Stimulated activated CD4-positive, alpha-beta T cell treated with anti-CD3 and anti-CD28 coated beads, Interleukin-15, amount 100 ng/mL, for 1 hour (primary cell): ENCODE measurements around the gene EVX2.

Experiments
- DNase-seq, 2 donors: peaks; one replicate each; pipeline ENCODE4 v3.0.0-alpha.2; 2020; ENCODE audit warnings: low read depth in 1 of 2, low spot score in 1 of 2

Gene EVX2

DNA sequence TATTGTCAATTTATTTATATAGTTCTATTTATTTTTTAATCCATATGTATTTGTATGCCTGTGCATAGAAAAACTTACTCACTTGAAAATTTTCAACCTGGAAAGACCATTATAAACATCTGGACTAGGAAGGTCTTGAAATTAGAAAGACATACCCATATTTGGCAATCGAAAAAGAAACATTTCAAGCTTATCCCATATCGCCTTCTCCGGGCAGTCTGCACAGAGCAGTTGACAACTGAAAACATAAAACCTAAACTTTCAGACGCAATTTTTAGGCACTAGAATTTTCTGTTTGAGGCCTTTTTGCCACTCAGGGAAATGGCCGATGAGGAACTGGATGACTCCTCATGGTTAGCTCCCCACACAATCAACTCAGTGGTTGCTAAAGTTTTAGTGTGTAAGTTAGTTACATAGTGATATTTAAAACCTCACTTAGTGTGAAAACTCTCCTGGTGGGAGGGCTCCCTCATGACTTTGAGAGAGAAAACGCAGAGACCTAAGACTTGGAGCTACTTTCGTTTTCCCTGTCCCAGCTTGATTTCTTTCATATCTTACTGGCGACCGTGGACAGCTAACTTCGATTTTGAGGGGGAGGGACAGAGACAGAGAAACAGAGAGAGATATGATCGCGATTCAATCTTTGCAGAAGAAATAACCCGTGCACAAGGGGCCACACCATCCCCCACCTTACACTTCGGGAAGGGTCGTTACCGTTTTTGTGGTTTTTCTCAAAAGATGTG is 12.7 kb upstream of the EVX2 start:
- no peak for DNase-seq

DNA sequence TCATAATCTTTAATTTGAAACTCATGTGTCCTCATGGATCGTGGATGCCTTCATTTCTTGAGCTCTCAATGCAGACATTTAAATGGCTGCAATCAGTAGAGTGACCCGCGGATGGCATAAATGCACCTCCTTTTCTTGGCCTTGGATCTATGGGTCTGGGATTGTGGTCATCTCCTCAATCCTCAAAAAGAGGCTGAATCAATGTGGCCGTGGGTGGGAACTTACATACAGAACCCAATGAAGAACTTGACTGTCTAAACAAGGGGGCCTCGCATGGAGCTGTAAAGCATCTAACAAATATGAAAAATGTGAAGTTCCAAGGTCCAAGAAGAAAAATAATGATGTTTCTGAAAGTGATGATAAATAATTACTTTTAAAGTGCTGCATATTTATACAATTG is 11.7 kb upstream of the EVX2 start:
- DNase-seq, result no peak

DNA sequence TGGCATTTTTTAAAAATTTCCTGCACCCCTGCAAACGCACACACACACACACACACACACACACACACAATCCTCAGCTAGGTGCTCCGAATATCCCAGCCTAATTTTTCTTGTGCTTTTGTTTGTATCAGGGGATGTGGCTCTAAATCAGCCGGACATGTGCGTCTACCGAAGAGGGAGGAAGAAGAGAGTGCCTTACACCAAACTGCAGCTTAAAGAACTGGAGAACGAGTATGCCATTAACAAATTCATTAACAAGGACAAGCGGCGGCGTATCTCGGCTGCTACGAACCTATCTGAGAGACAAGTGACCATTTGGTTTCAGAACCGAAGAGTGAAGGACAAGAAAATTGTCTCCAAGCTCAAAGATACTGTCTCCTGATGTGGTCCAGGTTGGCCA is 10.6 kb upstream of the EVX2 start:
- DNase-seq, result no peak

DNA sequence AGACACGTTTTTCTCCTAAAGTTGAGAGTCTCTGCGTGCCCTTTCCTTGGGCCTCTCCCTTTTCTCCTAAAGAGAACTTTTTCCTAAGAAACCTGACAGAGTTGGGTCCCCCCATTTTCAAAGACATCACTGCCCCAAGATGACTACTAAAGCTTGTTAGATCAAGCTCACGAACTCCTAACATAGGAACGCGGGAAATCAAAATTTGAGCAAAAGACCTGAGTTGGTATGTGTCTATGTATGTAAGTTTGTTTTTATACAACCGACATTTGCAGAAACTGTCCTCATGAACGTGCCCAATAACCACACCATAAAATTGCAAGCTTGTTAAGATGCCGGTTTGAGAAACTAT is 10.1 kb upstream of the EVX2 start:
- no peak for DNase-seq

DNA sequence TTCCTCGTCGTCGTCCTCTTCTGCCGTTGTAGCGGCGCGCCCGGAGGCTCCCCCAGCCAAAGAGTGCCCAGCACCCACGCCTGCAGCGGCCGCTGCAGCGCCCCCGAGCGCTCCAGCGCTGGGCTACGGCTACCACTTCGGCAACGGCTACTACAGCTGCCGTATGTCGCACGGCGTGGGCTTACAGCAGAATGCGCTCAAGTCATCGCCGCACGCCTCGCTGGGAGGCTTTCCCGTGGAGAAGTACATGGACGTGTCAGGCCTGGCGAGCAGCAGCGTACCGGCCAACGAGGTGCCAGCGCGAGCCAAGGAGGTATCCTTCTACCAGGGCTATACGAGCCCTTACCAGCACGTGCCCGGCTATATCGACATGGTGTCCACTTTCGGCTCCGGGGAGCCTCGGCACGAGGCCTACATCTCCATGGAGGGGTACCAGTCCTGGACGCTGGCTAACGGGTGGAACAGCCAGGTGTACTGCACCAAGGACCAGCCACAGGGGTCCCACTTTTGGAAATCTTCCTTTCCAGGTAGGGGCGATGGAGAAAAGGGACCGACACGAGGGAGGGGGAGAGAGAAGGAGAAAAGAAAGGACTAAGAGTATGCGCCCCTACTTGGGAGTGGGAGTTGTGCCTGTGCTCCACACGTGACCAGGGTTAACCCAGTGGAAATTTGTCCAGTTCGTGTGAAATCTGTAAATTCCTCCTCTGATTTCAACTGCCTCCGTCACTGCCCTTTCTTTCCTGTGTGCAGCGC is 9.6 kb upstream of the EVX2 start:
- DNase-seq, result no peak

DNA sequence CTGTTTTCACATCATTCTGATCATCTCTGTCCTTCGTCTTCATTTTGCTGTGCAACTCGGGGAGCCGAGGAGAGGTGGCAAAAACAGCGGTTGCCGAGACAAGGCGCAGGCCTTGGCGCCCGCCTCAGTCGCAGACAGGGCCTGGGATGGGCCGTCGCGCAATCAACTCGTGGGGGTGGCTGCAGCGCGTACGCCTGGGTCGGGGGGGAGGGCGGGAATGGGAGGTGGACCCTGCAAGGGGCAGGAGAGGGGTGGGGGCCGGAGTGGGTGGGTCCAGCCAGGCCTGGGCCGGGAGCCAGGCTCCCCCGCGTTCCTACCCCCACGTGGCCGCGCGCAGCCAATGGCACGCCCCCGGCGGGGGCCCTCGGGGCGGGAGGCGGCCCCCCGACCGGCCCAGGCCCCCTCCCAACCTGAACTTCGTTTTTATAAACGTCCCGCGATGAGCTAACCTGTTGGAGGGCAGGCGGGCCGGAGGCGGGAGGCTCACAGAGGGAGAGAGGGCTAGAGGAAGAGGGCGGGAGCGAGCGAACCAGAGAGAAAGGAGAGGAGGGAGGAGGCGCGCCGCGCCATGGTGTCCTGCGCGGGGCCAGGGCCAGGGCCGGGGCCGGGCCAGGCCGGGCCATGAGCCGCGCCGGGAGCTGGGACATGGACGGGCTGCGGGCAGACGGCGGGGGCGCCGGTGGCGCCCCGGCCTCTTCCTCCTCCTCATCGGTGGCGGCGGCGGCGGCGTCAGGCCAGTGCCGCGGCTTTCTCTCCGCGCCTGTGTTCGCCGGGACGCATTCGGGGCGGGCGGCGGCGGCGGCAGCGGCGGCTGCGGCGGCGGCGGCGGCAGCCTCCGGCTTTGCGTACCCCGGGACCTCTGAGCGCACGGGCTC is 8.7 kb upstream of the EVX2 start, which contains the start of gene HOXD13:
Gene HOXD13 (plus strand): TSS at position 452 of the 875 bp plus-strand sequence. CDS start 170 bp downstream, at position 622.
- DNase-seq, result no peak

DNA sequence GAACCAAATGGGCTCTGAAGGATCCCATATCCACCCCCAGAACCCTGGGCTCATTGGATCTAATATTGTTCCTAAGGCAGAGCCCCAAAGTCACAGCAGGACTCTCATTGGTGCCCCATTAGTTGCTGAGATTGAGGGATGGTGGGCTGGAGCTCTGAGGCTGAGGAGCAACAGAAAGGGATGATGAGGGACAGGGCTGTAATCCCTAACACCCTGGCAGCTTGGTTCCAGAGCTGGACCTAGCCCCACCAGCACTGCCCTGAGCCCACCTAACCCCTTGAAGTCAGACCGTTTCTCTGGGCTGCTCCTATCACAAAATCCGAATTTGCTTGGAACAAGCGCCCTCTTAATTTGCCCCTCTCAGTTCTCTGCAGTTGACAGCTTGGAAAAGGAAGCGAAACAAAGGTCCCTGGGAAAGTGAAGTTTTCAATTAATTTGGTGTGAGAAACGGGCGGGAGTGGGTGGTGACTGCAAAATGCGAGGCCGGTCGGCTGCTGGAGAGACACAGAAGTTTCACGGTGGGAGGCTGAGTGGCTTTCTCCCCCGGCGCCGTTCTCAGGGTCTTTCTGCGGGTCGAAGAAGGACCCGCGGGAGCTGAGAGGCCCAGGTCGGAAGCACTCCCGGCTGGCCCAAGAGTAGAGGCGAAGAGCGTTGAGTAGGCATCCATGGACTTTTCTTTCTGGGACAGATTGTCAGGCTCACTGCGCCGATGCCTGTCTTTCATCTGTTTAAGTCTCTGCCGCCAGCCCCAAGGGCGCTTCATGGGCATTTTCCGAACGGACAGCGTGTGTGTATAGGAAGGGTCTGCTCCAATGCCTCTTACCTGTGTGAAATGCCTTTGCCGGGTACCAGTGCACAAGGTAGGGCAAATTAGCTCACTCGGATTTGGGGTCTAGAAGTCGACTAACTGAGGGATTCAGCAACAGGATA is 7.8 kb upstream of the EVX2 start:
- no peak for DNase-seq

DNA sequence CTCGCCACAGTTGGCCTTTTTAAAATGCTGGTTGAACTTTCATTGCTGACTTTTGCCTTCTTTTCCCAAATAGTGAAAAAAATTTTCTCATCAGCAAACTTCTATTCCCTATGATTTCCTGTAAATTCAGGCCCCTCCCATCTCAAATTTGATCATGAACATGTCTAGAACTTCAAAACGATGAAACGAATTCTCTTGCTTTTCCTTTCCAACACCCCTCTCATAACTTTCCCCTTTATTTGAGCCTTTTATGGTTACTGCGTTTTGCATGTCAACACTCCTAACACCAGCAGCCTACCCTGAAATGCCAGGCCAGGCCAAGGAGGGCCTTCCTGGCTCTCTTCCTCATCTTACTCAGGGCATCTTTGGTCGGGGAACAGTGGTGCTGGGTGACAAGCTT is 7.1 kb upstream of the EVX2 start:
- DNase-seq, result no peak

DNA sequence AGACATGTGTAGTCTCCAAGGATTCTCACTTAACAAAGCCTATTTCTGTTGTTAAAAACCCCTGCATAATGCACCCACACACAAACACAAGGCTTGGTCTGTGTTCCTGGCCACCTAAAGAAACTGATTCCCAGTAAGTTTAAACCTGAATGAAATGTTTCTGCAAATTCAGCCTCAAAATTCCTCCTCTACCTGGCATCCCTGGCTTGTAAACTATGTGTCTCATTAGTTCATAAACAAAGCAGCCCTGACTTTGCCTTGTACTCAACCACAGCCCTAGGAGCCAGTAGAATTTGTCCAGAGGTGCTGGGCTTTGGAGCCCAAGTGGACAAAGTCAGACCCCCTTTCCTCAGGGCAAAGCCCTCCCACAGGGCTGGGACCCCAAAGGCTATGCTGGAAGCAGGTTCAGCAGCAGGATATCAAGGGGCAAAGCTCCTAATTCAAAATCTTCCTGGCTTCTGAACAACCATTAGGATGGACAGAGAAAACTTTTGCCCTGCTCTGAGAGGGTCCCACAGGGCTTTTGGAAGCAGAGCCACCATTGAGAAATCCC is 6.2 kb upstream of the EVX2 start:
- no peak for DNase-seq

DNA sequence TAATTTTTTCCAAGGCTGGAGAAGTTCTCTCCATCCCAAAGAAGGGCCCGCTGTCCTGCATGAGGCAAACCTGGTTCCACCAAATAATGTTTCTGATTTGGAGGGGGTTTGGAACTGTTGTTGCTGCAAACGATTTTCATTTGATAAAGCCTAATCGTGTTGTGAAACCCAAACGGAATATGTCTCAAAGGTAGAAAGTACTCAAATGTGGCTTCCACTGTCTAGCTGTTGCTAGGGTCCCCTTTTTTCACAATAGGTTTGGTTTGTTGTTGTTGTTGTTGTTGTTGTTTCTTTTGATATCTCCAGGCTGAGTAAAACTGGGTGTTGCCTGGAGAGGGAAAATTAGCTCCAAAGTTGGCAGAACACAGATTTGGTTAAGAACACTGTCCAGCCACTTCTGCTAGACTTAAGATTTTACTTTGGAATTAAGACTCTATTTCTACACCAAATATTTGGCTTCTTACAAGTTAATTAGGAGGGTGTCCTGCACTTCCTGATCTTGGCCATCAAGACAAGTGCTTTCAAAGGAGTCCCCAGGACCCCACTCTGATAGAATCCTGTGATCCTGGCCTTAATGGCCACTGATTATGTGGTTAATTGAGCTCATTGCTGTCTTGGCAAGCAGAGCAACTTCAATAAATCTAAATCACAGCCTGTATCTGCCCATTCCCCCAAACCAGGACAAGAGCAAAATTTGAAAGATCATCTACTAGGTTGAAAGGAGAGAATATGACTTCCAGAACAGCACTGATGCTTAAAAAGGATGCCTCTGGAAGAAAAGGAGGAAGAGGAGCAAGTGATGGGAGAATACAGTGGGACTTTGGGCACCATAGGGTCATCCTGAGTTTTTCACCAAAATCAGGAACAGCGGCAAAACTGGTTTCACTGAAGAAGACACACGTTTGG is 5.4 kb upstream of the EVX2 start:
- no peak for DNase-seq

DNA sequence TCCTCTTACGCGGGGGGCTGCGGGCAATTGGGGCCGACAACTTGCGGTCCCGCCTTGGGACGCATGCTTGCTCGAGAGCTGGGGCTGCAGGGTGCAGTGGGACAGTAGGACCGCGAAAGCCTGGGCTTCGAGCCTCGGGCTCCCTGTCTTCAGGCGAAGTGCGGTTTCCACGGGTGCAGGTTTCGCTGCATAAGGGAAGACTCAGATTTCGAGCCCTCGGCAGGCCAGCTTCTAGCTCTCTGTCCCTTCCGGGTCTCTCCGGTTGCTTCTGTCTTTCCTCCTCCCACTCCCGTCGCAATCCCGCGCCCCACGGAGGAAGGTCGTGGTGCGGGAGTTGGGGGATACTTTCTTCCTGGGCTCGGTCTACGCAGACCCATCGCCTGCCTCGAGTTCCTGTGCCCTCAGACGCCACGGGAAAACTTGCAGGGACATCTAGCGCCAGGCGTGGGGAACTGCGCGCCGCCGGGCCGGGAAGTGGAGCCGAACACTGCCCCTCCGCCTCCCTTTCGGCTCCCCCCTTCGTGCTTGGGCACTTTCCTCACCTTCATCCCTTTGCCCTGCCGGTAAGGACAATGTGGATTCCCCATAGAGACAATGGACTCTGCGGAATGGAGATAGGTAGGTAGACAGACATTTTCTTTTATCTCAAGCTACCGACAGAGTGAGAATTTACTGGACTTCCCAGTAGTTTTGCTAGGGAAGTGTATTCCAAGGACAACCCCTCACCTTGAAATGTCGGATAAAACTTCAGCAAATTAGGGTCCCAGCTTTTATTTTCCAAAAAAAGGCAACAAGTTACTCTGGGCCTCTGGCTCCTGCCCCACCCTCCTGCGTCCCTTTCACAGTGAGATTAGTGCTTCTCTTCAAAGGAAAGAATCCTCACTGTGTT is 4.5 kb upstream of the EVX2 start:
- no peak for DNase-seq

DNA sequence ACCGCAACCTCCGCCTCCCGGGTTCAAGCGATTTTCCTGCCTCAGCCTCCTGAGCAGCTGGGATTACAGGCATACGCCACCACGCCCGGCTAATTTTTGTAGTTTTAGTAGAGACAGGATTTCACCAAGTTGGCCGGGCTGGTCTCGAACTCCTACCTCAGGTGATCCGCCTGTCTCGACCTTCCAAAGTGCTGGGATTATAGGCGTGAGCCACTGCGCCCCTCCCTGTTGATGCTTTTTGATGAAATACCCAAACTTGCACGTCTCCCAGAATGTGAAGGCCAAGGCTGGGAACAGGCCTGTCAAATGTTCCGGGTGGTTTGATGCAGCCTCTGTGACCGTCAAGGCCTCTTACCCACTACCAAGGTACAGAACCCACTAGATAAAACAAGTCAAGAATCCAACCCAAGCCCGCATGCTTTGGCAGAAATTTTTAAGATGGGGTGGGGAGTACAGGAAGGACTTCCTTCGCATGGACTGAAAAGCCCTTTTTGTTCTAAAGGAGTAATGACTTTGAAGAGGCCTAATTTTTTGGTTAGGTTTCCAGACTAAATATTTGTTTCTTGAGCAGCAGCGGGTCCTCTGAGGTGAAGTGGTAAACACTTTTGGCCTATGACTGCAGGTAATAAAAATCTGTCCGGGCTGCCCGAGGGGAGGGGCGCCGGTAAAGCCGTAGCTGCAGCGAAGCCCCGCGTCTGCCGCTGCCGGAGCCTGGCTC is 3.7 kb upstream of the EVX2 start:
- no peak for DNase-seq

DNA sequence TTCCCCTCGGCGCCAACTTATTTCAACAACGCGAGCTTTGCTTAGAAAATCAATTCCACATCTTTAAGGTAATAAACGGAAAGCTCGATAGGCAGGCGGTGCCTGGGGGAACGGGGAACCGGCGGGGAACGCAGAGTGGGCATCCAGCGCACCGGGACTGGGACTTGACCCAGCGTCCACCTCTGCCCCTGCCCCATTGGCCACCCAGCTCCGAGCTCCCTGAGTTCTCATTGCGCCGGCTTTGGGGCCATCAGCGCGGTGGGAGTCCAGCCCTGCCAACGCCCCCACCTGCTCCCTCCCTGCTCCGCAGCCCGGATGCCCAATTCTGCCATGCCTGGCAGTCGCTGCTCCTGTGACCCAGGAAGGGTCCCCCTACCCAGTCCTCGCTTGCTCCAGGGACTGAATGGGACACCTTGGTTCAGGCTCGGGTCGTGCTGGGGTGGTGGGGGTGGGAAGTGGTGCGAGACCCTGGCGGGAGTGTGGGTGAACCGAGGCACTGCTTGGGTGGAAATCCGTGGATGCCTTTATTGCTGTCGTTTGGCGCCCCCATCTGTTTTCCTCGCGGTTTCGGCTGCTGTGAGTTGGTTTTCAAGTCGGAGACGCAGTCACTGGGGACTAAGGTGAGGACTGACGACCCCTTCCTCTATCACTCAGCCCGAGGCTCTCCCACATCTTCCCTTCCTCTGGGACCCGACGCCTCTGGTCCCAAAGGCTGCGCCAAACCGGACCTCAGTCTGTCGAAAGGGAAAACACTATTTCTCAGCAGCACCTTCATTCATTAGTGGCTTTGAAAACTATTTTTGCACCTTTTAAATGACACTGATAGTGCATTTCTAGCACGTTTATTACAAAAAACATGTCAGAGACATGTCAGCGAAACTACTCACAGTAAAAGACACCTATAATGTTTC is 2.4 kb upstream of the EVX2 start:
- DNase-seq, result no peak

DNA sequence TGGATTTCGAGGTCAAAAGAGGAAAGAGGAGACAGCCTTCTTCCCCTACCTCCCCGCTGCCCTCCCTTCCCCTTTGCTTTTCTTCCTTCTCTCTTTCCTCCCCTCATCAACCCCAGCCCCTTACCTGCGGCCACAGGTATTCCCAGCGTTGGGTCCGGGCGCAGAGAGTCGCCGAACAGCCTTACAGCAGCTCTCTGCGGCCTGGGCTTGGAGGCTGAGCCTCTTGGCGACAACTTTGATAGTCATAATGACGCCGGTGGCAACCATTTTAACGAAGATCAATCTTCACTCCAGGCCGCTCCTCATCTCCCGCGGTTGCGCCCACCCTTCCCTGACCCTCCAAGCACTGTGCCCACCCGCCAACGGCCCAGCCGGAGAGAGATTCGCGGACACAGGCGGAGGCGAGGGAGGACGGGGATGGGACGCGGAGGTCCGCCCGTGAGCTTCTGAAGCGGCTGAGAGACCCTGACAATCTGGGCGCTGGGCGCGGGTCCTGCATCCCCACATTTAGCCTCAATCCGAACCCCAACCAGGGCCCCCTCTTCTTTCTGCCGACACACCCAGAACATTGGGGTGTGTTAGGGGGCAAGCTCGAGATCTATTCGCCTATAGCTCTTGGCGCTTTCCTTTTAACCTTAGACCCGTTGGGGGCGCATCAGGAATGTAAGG is 1.5 kb upstream of the EVX2 start:
- DNase-seq, result no peak

DNA sequence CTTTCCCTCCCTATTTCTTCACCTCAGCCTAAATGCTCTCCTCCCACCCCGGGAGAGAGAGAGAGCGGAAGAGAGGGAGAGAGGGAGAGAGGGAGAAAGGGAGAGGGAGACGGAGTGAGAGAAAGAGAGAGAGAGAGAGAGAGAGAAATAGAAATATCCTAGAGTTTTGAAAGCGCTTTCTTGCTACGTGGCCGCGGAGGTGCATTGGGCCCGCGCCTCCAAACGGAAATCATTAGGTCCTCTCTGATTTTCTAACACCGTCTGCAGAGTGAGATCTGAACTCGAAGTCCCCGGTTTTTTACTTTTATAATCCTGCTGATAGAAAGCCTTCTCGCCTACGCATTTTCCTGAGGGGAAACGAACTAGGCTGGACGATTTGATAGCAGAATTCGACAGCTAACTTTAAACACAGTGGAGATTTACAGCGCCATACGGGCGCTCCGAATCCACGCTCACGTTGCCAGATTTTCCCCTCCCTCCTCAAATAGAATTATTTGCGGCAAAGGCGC is 903 bp upstream of the EVX2 start:
- DNase-seq, result no peak
